Kidney epithelial cell (primary cell): ENCODE results near the gene RPP14. TPM values are rescaled to one million over a fixed set of nuclear protein-coding genes. Genes with fewer than 3 reads are reported as not detected.
A peak's percentile ranks its signal among the peaks of the same experiment; 100 is the strongest.

Source experiments
- DNase-seq: peaks from one replicate; pipeline ENCODE4 v3.0.0-alpha.2; 2010; ENCODE audit warnings: low read depth
- H3K27me3 ChIP-seq: 2 replicates; pipeline ENCODE4 v1.6.0; 2011; ENCODE audit warnings: low read length; ENCODE audit not compliant: control insufficient read depth, insufficient read depth
- H3K36me3 ChIP-seq: 2 replicates; pipeline ENCODE4 v1.5.1; 2011; ENCODE audit warnings: low read length; ENCODE audit not compliant: control insufficient read depth, insufficient read depth
- H3K4me3 ChIP-seq: 2 replicates; pipeline ENCODE4 v1.5.1; 2011; ENCODE audit warnings: low read depth, mild to moderate bottlenecking, control low read depth, low read length
- total RNA-seq: library from RNA; depleted of rRNA; stranded (reverse); fragments of >200 nt; gene quantifications from 2 replicates; pipeline ENCODE4 v1.2.3, GENCODE V29; 2015
- TF ChIP-seq, protein P1 (sequence below): IDR thresholded peaks from 2 replicates; pipeline ENCODE4 v1.5.1; 2011; ENCODE audit warnings: mild to moderate bottlenecking, moderate library complexity, low read length, control low read depth, inconsistent platforms; ENCODE audit not compliant: insufficient read depth, poor library complexity, severe bottlenecking

RPP14 gene
- total RNA-seq, 1 donor from 2014 or later: 15.1 TPM

- H3K4me3 ChIP-seq: no peak overlapping the region
- no peaks in the 10 kb centered on the region for H3K27me3 ChIP-seq
- no peaks in the 10 kb centered on the region for H3K36me3 ChIP-seq
- TF ChIP-seq, protein P1, sequence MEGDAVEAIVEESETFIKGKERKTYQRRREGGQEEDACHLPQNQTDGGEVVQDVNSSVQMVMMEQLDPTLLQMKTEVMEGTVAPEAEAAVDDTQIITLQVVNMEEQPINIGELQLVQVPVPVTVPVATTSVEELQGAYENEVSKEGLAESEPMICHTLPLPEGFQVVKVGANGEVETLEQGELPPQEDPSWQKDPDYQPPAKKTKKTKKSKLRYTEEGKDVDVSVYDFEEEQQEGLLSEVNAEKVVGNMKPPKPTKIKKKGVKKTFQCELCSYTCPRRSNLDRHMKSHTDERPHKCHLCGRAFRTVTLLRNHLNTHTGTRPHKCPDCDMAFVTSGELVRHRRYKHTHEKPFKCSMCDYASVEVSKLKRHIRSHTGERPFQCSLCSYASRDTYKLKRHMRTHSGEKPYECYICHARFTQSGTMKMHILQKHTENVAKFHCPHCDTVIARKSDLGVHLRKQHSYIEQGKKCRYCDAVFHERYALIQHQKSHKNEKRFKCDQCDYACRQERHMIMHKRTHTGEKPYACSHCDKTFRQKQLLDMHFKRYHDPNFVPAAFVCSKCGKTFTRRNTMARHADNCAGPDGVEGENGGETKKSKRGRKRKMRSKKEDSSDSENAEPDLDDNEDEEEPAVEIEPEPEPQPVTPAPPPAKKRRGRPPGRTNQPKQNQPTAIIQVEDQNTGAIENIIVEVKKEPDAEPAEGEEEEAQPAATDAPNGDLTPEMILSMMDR: no peak
- no peak for DNase-seq
These were observed 23.9 kb downstream of the RPP14 start for GRCh38 chr3:58329922-58330413.

- H3K4me3 ChIP-seq: no peak overlapping the region
- TF ChIP-seq, protein P1: no peak
- no peak for DNase-seq
- H3K36me3 ChIP-seq: no peaks in the 10 kb centered on the region
- no peaks in the 10 kb centered on the region for H3K27me3 ChIP-seq
These were observed 25.6 kb downstream of the RPP14 start for GRCh38 chr3:58331593-58332152.

GRCh38 chr3:58332575-58333188, 26.6 kb downstream of the RPP14 start, which contains the start of gene PXK:
TSS of gene PXK (plus strand) at chr3:58332892. CDS start at chr3:58332989, 97 bp downstream.
- H3K36me3 ChIP-seq: no peaks in the 10 kb centered on the region
- TF ChIP-seq, protein P1: no peak
- no peak for DNase-seq
- peak within 1 kb of the TSS; percentile 73 for H3K4me3 ChIP-seq
- H3K27me3 ChIP-seq: no peaks in the 10 kb centered on the region

- no peak for DNase-seq
These were observed 27.4 kb downstream of the RPP14 start for GRCh38 chr3:58333206-58334012.

GRCh38 chr3:58334013-58334321, 27.9 kb downstream of the RPP14 start:
- peak overlapping the region; percentile 73 for H3K4me3 ChIP-seq
- no peak for DNase-seq
- TF ChIP-seq, protein P1: no peak
- no peaks in the 10 kb centered on the region for H3K36me3 ChIP-seq
- no peaks in the 10 kb centered on the region for H3K27me3 ChIP-seq

More at GRCh38 chr3:58333206-58334012, 27.4 kb downstream of the RPP14 start:
- Histone ChIP-seq H3K36me3 (no peaks in the 10 kb centered on the region), H3K4me3 (peak overlapping the region; percentile 73), H3K27me3 (no peaks in the 10 kb centered on the region)
- TF ChIP-seq, protein P1: peak; percentile 18
